Astrocyte (in vitro differentiated cells and primary cell): ENCODE measurements around the gene EIF5A. TPM values are rescaled to one million over a fixed set of nuclear protein-coding genes. Genes with fewer than 3 reads are reported as not detected.

Experiments
- DNase-seq: peaks from one replicate; pipeline ENCODE4 v3.0.0-alpha.2; 2010; ENCODE audit warnings: low read depth
- FAIRE-seq: peaks from 2 replicates; lab custom pipeline; 2011; peaks lifted over from hg19 to GRCh38; lab: Jason Lieb, UNC
- H2AFZ ChIP-seq: 2 replicates; pipeline ENCODE4 v1.6.0; 2012; ENCODE audit warnings: low read depth, low read length, inconsistent platforms
- H3K27ac ChIP-seq: 2 replicates; pipeline ENCODE4 v1.5.1; 2011; ENCODE audit warnings: low read depth, low read length, inconsistent platforms
- H3K27me3 ChIP-seq: 2 replicates; pipeline ENCODE4 v1.6.0; 2011; ENCODE audit warnings: low read length, inconsistent platforms; ENCODE audit not compliant: insufficient read depth
- H3K36me3 ChIP-seq: 2 replicates; pipeline ENCODE4 v1.5.1; 2011; ENCODE audit warnings: low read length, inconsistent platforms; ENCODE audit not compliant: insufficient read depth
- H3K4me1 ChIP-seq: 2 replicates; pipeline ENCODE4 v1.5.1; 2011; ENCODE audit warnings: low read length, inconsistent platforms; ENCODE audit not compliant: insufficient read depth
- H3K4me2 ChIP-seq: 2 replicates; pipeline ENCODE4 v1.6.0; 2012; ENCODE audit warnings: low read length, inconsistent platforms
- H3K4me3 ChIP-seq: 2 replicates; pipeline ENCODE4 v1.5.1; 2011; ENCODE audit warnings: low read depth, mild to moderate bottlenecking, low read length, inconsistent platforms; ENCODE audit not compliant: insufficient read depth
- H3K79me2 ChIP-seq: 2 replicates; pipeline ENCODE4 v1.6.0; 2012; ENCODE audit warnings: mild to moderate bottlenecking, low read length, inconsistent platforms; ENCODE audit not compliant: insufficient read depth
- H3K9ac ChIP-seq: 2 replicates; pipeline ENCODE4 v1.6.0; 2012; ENCODE audit warnings: mild to moderate bottlenecking, low read length, inconsistent platforms
- H3K9me3 ChIP-seq: 2 replicates; pipeline ENCODE4 v1.5.1; 2012; ENCODE audit warnings: low read depth, mild to moderate bottlenecking, low read length, inconsistent platforms; ENCODE audit not compliant: insufficient read depth
- H4K20me1 ChIP-seq: 2 replicates; pipeline ENCODE4 v1.6.0; 2012; ENCODE audit warnings: low read length, inconsistent platforms; ENCODE audit not compliant: insufficient read depth
- H3K27ac Mint-ChIP-seq: one replicate; pipeline ENCODE4 v1.8.0; 2021; ENCODE audit warnings: mild to moderate bottlenecking, mixed read lengths; ENCODE audit not compliant: unreplicated experiment
- H3K27me3 Mint-ChIP-seq: one replicate; pipeline ENCODE4 v1.8.0; 2021; ENCODE audit warnings: low read depth, mixed read lengths; ENCODE audit not compliant: unreplicated experiment
- H3K36me3 Mint-ChIP-seq: one replicate; pipeline ENCODE4 v1.8.0; 2021; ENCODE audit warnings: low read depth, mixed read lengths; ENCODE audit not compliant: unreplicated experiment
- H3K4me1 Mint-ChIP-seq: one replicate; pipeline ENCODE4 v1.8.0; 2021; ENCODE audit warnings: low read depth, mixed read lengths; ENCODE audit not compliant: unreplicated experiment
- H3K4me3 Mint-ChIP-seq: one replicate; pipeline ENCODE4 v1.8.0; 2021; ENCODE audit warnings: mild to moderate bottlenecking, moderate library complexity, mixed read lengths; ENCODE audit not compliant: unreplicated experiment
- H3K9me3 Mint-ChIP-seq: one replicate; pipeline ENCODE4 v1.8.0; 2021; ENCODE audit warnings: mild to moderate bottlenecking, mixed read lengths; ENCODE audit not compliant: unreplicated experiment
- CTCF ChIP-seq: IDR thresholded peaks from 2 replicates; pipeline ENCODE4 v1.5.1; 2011; ENCODE audit warnings: low read depth, mild to moderate bottlenecking, inconsistent platforms, low read length, moderate library complexity; ENCODE audit not compliant: insufficient read depth
- EZH2 ChIP-seq: IDR thresholded peaks from 2 replicates; pipeline ENCODE4 v1.6.1; 2012; ENCODE audit warnings: mild to moderate bottlenecking, low read length, inconsistent platforms; ENCODE audit not compliant: insufficient read depth
- total RNA-seq: library from RNA; stranded (reverse); gene quantifications from 2 replicates; pipeline ENCODE4 v1.2.1, GENCODE V29; 2021

Gene EIF5A
- total RNA-seq, 1 donor from 2014 or later = 915 TPM

DNA sequence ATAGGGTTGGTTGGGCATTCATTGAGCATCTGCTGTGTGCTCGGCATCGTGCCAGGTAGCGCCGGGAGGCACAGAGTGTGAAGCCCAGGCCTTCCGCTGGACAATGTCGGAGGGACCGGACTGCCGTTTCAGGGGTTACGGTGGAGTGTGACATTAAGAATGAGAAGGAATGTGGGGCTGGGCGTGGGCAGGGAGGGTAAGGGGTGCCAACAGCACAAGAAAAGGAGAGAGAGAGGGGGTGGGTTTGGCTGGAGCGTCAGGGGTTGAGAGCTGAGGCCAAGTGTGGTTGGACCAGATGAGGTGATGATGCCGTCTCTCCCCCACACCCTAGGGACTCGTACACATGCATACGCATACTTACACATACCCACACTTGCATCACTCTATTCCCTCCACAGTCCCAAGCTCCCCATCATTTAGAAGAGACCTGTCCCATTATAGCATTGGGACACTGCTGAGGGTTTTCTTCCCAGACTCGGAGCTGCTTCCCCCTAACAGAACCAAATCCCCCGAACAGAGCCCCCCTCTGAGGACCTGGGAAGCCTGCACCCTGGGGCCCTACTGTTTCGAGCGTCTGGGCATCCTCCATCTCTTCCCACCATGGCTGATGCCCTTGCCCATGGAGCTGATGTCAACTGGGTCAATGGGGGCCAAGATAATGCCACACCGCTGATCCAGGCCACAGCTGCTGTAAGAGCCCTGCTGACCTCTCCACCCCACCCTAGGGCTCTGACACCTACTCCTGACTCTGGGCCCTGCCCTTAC is 41.2 kb downstream of the EIF5A start:
- no peaks in the 10 kb centered on the region for H3K27me3 Mint-ChIP-seq
- Histone ChIP-seq H3K4me1 (peaks cover 20% of the 10 kb centered on the region), H3K9ac (no peak overlapping the region), H2AFZ (no peak overlapping the region), H3K36me3 (no peaks in the 10 kb centered on the region), H3K27me3 (no peaks in the 10 kb centered on the region), H3K4me3 (no peak overlapping the region), H4K20me1 (peaks cover 8% of the 10 kb centered on the region), H3K79me2 (peaks cover 23% of the 10 kb centered on the region), H3K27ac (no peak overlapping the region), H3K9me3 (no peaks in the 10 kb centered on the region), H3K4me2 (no peak overlapping the region)
- H3K9me3 Mint-ChIP-seq = no peaks in the 10 kb centered on the region
- DNase-seq (no peak), FAIRE-seq (no peak)
- H3K27ac Mint-ChIP-seq = peak overlapping the region; percentile 96
- peak overlapping the region; percentile 79 for H3K4me3 Mint-ChIP-seq
- no peak for TF ChIP-seq CTCF
- no peak for TF ChIP-seq EZH2
- H3K36me3 Mint-ChIP-seq = no peaks in the 10 kb centered on the region
- peaks cover 13% of the 10 kb centered on the region for H3K4me1 Mint-ChIP-seq

DNA sequence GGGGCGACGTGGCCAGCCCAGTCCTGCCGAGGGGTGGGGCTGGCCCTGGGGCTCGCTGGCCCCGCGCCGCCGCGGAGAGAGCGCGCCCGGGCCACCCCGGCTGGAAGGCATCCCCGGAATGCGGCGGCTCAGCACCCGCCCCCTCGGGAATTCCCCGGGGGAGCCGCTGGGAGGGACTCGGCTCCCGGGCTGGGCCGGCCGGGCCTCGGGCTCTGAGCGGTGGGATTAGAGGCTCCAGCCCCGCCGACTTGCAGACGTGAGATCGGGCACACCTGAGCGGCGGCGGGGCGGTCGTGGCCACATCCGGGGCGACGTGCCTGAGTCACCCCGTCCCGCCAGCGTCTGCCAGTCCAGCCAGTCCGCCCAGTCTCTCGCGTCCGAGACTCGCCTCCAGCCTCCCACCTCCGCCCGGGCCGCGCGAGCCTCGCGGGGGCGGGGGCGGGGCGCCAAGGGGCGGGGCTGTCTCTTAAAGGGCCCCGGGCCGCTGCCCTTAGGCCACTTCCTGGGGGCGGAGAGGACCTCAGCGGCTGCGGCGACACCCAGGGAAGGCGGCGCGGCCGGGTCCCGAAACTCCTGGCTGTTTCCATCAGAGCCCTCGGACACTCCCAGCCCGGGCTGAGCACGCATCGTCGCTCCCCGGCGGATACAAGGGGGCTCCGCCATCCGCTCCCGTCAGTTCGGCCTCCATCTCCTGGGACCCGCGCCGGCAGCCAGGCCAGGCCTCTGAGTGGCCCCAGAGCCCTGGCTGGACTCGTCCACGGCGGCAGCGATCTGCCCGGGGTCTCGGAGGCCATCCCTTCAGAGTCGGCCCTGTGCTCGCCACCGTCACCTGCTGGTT is 44.5 kb downstream of the EIF5A start, which contains the start of gene KCTD11:
KCTD11 (plus strand) TSS at position 498 of the 838 bp plus-strand sequence.
- Mint-ChIP-seq H3K27me3 (no peaks in the 10 kb centered on the region), H3K4me3 (peak within 1 kb of the TSS; percentile 94), H3K9me3 (no peaks in the 10 kb centered on the region), H3K27ac (peak within 1 kb of the TSS; percentile 99), H3K36me3 (no peaks in the 10 kb centered on the region), H3K4me1 (peaks cover 22% of the 10 kb centered on the region)
- Histone ChIP-seq H3K9me3 (no peaks in the 10 kb centered on the region), H3K79me2 (peaks cover 34% of the 10 kb centered on the region), H3K27ac (peak within 1 kb of the TSS; percentile 98), H2AFZ (peak within 1 kb of the TSS; percentile 80), H3K4me1 (peaks cover 32% of the 10 kb centered on the region), H3K9ac (peak within 1 kb of the TSS; percentile 99), H3K27me3 (peaks cover under 1% of the 10 kb centered on the region), H4K20me1 (peaks cover 30% of the 10 kb centered on the region), H3K36me3 (no peaks in the 10 kb centered on the region), H3K4me3 (peak within 1 kb of the TSS; percentile 87), H3K4me2 (peak within 1 kb of the TSS; percentile 97)
- DNase-seq = peak; percentile 79
- no peak for FAIRE-seq
- TF ChIP-seq CTCF = no peak
- no peak for TF ChIP-seq EZH2
